ENCODE results near the gene CMSS1. TPM values are rescaled to one million over a fixed set of nuclear protein-coding genes. Genes with fewer than 3 reads are reported as not detected.

Gene CMSS1
- polyA plus RNA-seq, 1 donor from 2014 or later: 31.8 TPM

DNA sequence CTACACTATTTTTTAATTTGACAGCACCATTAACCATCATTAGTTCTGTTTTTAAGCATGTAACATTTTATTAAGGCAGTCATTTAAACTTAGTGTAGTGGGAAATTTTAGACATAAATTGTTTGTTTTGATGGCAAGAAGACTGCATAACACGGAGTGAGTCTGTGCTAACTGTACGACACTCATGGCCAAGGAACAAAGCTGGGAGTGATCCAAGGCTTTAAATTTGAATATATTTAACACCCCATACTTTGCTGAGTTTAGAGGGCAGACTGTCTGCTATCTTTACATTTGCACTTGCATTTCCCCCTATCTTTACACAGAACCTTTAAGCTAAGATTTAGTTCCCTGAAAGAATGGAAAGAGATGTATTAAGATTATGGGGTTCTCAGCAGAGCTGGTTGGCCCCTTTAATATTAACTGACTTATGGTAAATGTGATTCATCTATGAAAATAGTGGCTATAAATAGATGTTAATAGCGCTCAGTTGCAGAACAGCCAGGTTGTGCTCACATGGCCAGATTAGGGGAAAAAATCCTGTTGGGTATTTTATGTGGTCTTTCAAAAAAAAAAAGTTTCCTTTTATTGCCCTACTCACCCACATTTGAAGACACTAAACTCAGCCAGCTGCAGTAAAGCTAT is 120.7 kb downstream of the CMSS1 start:
- Histone ChIP-seq H3K9me3 (ENCODE audit: low read length) (no peaks in the 10 kb centered on the region), H3K4me3 (ENCODE audit: low read length) (no peak overlapping the region), H3K79me2 (replicated peaks; ENCODE audit: insufficient read depth, low read length) (no peaks in the 10 kb centered on the region), H2AFZ (ENCODE audit: low read depth, low read length) (no peak overlapping the region), H3K36me3 (ENCODE audit: insufficient read depth, low read length) (no peaks in the 10 kb centered on the region), H3K4me2 (ENCODE audit: low read length) (no peak overlapping the region), H3K27ac (ENCODE audit: low read length) (no peak overlapping the region), H4K20me1 (ENCODE audit: insufficient read depth) (no peaks in the 10 kb centered on the region), H3K27me3 (ENCODE audit: insufficient read depth, low read depth, low read length) (no peaks in the 10 kb centered on the region), H3K9me2 (ENCODE audit: insufficient read depth, low read length) (no peaks in the 10 kb centered on the region), H3K9ac (ENCODE audit: low read length) (no peak overlapping the region), H3F3A (ENCODE audit: insufficient read depth, low read length, poor library complexity, severe bottlenecking) (no peaks in the 10 kb centered on the region)
- TF ChIP-seq EZH2 (IDR thresholded peaks at IDR 0.05; ENCODE audit: borderline replicate concordance, insufficient read depth, low read length, poor library complexity, severe bottlenecking) (no peak), POLR2AphosphoS5 (IDR thresholded peaks at IDR 0.05) (no peak), TAF1 (IDR thresholded peaks at IDR 0.05; ENCODE audit: low read depth) (no peak), SMC3 (conservative IDR thresholded peaks at IDR 0.05; ENCODE audit: poor library complexity) (no peak), REST (IDR thresholded peaks at IDR 0.05; ENCODE audit: borderline replicate concordance) (no peak)
- TF ChIP-seq, protein P1, sequence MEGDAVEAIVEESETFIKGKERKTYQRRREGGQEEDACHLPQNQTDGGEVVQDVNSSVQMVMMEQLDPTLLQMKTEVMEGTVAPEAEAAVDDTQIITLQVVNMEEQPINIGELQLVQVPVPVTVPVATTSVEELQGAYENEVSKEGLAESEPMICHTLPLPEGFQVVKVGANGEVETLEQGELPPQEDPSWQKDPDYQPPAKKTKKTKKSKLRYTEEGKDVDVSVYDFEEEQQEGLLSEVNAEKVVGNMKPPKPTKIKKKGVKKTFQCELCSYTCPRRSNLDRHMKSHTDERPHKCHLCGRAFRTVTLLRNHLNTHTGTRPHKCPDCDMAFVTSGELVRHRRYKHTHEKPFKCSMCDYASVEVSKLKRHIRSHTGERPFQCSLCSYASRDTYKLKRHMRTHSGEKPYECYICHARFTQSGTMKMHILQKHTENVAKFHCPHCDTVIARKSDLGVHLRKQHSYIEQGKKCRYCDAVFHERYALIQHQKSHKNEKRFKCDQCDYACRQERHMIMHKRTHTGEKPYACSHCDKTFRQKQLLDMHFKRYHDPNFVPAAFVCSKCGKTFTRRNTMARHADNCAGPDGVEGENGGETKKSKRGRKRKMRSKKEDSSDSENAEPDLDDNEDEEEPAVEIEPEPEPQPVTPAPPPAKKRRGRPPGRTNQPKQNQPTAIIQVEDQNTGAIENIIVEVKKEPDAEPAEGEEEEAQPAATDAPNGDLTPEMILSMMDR (IDR thresholded peaks at IDR 0.05; ENCODE audit: poor library complexity, severe bottlenecking): no peak

- Histone ChIP-seq H3K79me2 (replicated peaks; ENCODE audit: insufficient read depth, low read length) (no peaks in the 10 kb centered on the region), H4K20me1 (ENCODE audit: insufficient read depth) (no peaks in the 10 kb centered on the region), H3K4me2 (ENCODE audit: low read length) (no peak overlapping the region), H3K27me3 (ENCODE audit: insufficient read depth, low read depth, low read length) (no peaks in the 10 kb centered on the region), H3F3A (ENCODE audit: insufficient read depth, low read length, poor library complexity, severe bottlenecking) (no peaks in the 10 kb centered on the region), H3K27ac (ENCODE audit: low read length) (no peak overlapping the region), H2AFZ (ENCODE audit: low read depth, low read length) (no peak overlapping the region), H3K9me3 (ENCODE audit: low read length) (no peaks in the 10 kb centered on the region), H3K36me3 (ENCODE audit: insufficient read depth, low read length) (no peaks in the 10 kb centered on the region), H3K9me2 (ENCODE audit: insufficient read depth, low read length) (no peaks in the 10 kb centered on the region), H3K4me3 (ENCODE audit: low read length) (no peak overlapping the region), H3K9ac (ENCODE audit: low read length) (no peak overlapping the region)
- TF ChIP-seq EZH2 (IDR thresholded peaks at IDR 0.05; ENCODE audit: borderline replicate concordance, insufficient read depth, low read length, poor library complexity, severe bottlenecking) (no peak), EP300 (conservative IDR thresholded peaks at IDR 0.05; ENCODE audit: poor library complexity, severe bottlenecking) (no peak), POLR2AphosphoS5 (IDR thresholded peaks at IDR 0.05) (no peak), REST (IDR thresholded peaks at IDR 0.05; ENCODE audit: borderline replicate concordance) (no peak), MXI1 (conservative IDR thresholded peaks at IDR 0.05; ENCODE audit: poor library complexity, severe bottlenecking) (no peak), SMC3 (conservative IDR thresholded peaks at IDR 0.05; ENCODE audit: poor library complexity) (no peak), RAD21 (conservative IDR thresholded peaks at IDR 0.05) (no peak), TAF1 (IDR thresholded peaks at IDR 0.05; ENCODE audit: low read depth) (no peak)
- TF ChIP-seq, protein P1 (IDR thresholded peaks at IDR 0.05; ENCODE audit: poor library complexity, severe bottlenecking): no peak
Observed at GRCh38 chr3:99939876-99940275, 122.2 kb downstream of the CMSS1 start.
